ENCODE data around the gene EIF2D. TPM values are rescaled to one million over a fixed set of nuclear protein-coding genes. Genes with fewer than 3 reads are reported as not detected.

EIF2D gene
- total and polyA plus RNA-seq, 4 donors, result 14.7 to 30.0 (median 22.1) TPM

DNA sequence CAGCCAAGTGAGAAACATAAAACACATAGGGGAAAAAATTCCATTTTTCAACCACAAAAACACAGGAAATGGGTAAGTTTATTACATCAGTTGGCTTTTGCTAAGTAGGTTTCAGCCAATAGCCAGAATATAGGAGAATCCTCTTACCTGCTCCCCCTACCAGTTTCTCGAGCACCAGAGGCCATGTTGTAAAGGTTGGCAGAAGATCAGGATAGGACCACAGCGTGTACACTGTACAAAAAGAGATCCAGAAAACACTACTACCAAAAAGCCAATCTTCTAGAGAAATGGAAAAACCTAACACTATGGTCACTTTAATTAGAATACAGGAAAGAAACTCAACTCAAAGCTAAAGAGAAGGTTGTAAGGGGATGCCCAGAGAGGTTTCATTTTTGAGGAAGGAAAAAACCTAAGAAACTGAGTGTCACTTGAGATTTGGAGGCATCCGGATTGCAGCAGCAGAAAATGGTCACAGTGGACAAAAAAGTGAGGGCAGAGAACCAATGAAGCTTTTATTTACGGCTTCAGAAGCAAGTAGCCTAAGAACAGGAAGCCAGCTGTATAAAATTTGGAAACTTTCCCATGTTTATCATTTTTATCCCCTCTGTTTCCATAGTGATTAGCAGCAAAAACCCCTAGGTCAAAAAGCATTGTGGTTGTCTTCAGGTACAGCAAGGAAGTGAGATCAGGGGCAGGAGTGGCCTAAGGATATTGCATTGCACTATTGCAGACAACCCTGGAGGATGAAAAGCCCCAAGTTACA lies 2.9 kb downstream of the EIF2D start:
- Histone ChIP-seq H3K4me1 (ENCODE audit: control insufficient read depth in 4 of 4, insufficient read depth in 4 of 4, low read length in 3 of 4) (peaks cover 0 to 14% (median 9%) of the 10 kb centered on the region in 4 donors), H3K9me3 (ENCODE audit: control insufficient read depth in 4 of 4, low read length in 3 of 4) (no peaks in the 10 kb centered on the region), H3K9ac (ENCODE audit: low read depth in 1 of 2, low read length in 2 of 2) (no peak overlapping the region), H3K27ac (ENCODE audit: low read depth in 1 of 2, low read length in 2 of 2) (no peak overlapping the region), H3K4me3 (ENCODE audit: low read depth in 1 of 3, low read length in 3 of 3) (no peak overlapping the region), H3K27me3 (ENCODE audit: control insufficient read depth in 4 of 4, insufficient read depth in 4 of 4, low read length in 3 of 4) (no peaks in the 10 kb centered on the region), H3K36me3 (ENCODE audit: control insufficient read depth in 4 of 4, insufficient read depth in 3 of 4, low read depth in 1 of 4, low read length in 3 of 4) (peaks cover 5 to 23% (median 14%) of the 10 kb centered on the region in 4 donors)
- TF ChIP-seq, protein P1, sequence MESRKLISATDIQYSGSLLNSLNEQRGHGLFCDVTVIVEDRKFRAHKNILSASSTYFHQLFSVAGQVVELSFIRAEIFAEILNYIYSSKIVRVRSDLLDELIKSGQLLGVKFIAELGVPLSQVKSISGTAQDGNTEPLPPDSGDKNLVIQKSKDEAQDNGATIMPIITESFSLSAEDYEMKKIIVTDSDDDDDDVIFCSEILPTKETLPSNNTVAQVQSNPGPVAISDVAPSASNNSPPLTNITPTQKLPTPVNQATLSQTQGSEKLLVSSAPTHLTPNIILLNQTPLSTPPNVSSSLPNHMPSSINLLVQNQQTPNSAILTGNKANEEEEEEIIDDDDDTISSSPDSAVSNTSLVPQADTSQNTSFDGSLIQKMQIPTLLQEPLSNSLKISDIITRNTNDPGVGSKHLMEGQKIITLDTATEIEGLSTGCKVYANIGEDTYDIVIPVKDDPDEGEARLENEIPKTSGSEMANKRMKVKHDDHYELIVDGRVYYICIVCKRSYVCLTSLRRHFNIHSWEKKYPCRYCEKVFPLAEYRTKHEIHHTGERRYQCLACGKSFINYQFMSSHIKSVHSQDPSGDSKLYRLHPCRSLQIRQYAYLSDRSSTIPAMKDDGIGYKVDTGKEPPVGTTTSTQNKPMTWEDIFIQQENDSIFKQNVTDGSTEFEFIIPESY (IDR thresholded peaks at IDR 0.05), result no peak
- TF ChIP-seq, protein P2, sequence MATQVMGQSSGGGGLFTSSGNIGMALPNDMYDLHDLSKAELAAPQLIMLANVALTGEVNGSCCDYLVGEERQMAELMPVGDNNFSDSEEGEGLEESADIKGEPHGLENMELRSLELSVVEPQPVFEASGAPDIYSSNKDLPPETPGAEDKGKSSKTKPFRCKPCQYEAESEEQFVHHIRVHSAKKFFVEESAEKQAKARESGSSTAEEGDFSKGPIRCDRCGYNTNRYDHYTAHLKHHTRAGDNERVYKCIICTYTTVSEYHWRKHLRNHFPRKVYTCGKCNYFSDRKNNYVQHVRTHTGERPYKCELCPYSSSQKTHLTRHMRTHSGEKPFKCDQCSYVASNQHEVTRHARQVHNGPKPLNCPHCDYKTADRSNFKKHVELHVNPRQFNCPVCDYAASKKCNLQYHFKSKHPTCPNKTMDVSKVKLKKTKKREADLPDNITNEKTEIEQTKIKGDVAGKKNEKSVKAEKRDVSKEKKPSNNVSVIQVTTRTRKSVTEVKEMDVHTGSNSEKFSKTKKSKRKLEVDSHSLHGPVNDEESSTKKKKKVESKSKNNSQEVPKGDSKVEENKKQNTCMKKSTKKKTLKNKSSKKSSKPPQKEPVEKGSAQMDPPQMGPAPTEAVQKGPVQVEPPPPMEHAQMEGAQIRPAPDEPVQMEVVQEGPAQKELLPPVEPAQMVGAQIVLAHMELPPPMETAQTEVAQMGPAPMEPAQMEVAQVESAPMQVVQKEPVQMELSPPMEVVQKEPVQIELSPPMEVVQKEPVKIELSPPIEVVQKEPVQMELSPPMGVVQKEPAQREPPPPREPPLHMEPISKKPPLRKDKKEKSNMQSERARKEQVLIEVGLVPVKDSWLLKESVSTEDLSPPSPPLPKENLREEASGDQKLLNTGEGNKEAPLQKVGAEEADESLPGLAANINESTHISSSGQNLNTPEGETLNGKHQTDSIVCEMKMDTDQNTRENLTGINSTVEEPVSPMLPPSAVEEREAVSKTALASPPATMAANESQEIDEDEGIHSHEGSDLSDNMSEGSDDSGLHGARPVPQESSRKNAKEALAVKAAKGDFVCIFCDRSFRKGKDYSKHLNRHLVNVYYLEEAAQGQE (IDR thresholded peaks at IDR 0.05), result no peak
- 75% methylated on average over 4 of the region's 4 CpGs for WGBS
- DNase-seq (ENCODE audit: low spot score), result no peak

DNA sequence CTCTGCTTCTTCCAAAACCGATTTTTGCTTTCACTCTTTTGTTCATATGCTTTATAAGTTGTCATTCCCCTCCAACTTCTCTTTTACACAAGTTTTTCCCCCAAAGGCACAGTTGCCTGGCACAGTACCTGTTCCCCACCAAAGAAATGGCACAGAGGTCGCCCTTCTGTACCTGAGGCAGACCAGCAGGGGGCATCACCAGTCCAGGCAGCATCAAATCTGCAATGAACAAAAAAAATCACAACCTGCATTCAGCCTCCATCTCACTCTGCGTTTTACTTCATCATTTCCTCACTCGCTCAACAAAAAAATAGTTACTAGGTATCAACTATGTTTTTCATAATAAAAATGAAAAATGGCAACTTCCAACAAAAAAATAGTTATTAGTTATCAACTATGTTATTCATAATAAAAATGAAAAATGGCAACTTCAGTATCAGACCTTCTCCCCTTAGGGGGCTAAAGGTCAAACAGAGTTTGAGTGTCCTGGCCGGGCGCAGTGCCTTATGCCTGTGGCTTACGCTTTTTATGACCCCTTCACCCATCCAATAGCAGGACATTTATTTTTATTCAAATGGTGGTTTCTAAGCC lies 4.1 kb downstream of the EIF2D start:
- H3K27me3 ChIP-seq (ENCODE audit: control insufficient read depth in 4 of 4, insufficient read depth in 4 of 4, low read length in 3 of 4), result no peaks in the 10 kb centered on the region
- H3K27ac ChIP-seq (ENCODE audit: low read depth in 1 of 2, low read length in 2 of 2), result no peak overlapping the region
- H3K4me1 ChIP-seq (ENCODE audit: control insufficient read depth in 4 of 4, insufficient read depth in 4 of 4, low read length in 3 of 4), result peaks cover 0 to 14% (median 9%) of the 10 kb centered on the region in 4 donors
- DNase-seq (ENCODE audit: low spot score), result peak; percentile 55
- H3K9ac ChIP-seq (ENCODE audit: low read depth in 1 of 2, low read length in 2 of 2), result no peak overlapping the region
- H3K9me3 ChIP-seq (ENCODE audit: control insufficient read depth in 4 of 4, low read length in 3 of 4), result no peaks in the 10 kb centered on the region
- 79% methylated on average over 7 of the region's 7 CpGs for WGBS
- peaks cover 6 to 32% (median 20%) of the 10 kb centered on the region in 4 donors for H3K36me3 ChIP-seq (ENCODE audit: control insufficient read depth in 4 of 4, insufficient read depth in 3 of 4, low read depth in 1 of 4, low read length in 3 of 4)
- no peak overlapping the region for H3K4me3 ChIP-seq (ENCODE audit: low read depth in 1 of 3, low read length in 3 of 3)
- TF ChIP-seq, protein P3, sequence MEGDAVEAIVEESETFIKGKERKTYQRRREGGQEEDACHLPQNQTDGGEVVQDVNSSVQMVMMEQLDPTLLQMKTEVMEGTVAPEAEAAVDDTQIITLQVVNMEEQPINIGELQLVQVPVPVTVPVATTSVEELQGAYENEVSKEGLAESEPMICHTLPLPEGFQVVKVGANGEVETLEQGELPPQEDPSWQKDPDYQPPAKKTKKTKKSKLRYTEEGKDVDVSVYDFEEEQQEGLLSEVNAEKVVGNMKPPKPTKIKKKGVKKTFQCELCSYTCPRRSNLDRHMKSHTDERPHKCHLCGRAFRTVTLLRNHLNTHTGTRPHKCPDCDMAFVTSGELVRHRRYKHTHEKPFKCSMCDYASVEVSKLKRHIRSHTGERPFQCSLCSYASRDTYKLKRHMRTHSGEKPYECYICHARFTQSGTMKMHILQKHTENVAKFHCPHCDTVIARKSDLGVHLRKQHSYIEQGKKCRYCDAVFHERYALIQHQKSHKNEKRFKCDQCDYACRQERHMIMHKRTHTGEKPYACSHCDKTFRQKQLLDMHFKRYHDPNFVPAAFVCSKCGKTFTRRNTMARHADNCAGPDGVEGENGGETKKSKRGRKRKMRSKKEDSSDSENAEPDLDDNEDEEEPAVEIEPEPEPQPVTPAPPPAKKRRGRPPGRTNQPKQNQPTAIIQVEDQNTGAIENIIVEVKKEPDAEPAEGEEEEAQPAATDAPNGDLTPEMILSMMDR (IDR thresholded peaks at IDR 0.05; ENCODE audit: low read depth, low read length, missing input control), result peak; percentile 75
- TF ChIP-seq SP1 (IDR thresholded peaks at IDR 0.05) (no peak), FOXA1 (IDR thresholded peaks at IDR 0.05) (no peak), FOXA2 (IDR thresholded peaks at IDR 0.05) (no peak), RAD21 (IDR thresholded peaks at IDR 0.05) (peak; percentile 80 to 86), TAF1 (conservative IDR thresholded peaks at IDR 0.05) (no peak), GABPA (IDR thresholded peaks at IDR 0.05 in 1 of 2, conservative IDR thresholded peaks at IDR 0.05 in 1 of 2) (no peak), EGR1 (IDR thresholded peaks at IDR 0.05; ENCODE audit: low read depth in 2 of 2) (no peak), RXRA (IDR thresholded peaks at IDR 0.05) (peak in 1 of 2 donors; percentile 24), HNF4A (conservative IDR thresholded peaks at IDR 0.05) (no peak), HNF4G (IDR thresholded peaks at IDR 0.05) (no peak), NR2F2 (IDR thresholded peaks at IDR 0.05) (no peak), JUND (IDR thresholded peaks at IDR 0.05) (no peak)
- TF ChIP-seq, protein P1 (IDR thresholded peaks at IDR 0.05), result no peak
- TF ChIP-seq, protein P2 (IDR thresholded peaks at IDR 0.05), result no peak
- TF ChIP-seq, protein P4, sequence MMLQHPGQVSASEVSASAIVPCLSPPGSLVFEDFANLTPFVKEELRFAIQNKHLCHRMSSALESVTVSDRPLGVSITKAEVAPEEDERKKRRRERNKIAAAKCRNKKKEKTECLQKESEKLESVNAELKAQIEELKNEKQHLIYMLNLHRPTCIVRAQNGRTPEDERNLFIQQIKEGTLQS (IDR thresholded peaks at IDR 0.05), result no peak
- TF ChIP-seq, protein P5, sequence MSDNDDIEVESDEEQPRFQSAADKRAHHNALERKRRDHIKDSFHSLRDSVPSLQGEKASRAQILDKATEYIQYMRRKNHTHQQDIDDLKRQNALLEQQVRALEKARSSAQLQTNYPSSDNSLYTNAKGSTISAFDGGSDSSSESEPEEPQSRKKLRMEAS (IDR thresholded peaks at IDR 0.05), result no peak
